Activated T-cell treated with anti-CD3 and anti-CD28 coated beads, Interleukin-2, amount 50 U/mL, for 72 hours (primary cell): ENCODE results near the gene GOLGA6B. TPM values are rescaled to one million over a fixed set of nuclear protein-coding genes. Genes with fewer than 3 reads are reported as not detected.
"Not testable (repeated sequence)": the region's sequence is repeated elsewhere in the genome, so short reads cannot be mapped to it uniquely, and the experiment has no call there.

Source experiments
- ATAC-seq, 2 donors: fragments of 150-1000 bp; cut with Tn5 transposase; replicated peaks in 1 of 2; 2 replicates each; pipeline ENCODE4 v1.10.0; 2021; ENCODE audit warnings: moderate library complexity in 2 of 2, mild to moderate bottlenecking in 1 of 2
- DNase-seq, 2 donors: peaks; one replicate each; pipeline ENCODE4 v3.0.0; 2021 to 2022; ENCODE audit warnings: mixed read lengths in 1 of 2
- H3K27ac Mint-ChIP-seq: one replicate; pipeline ENCODE4 v1.8.0; 2022; ENCODE audit warnings: mild to moderate bottlenecking, moderate library complexity, mixed read lengths
- H3K27me3 Mint-ChIP-seq: one replicate; pipeline ENCODE4 v1.8.0; 2022; ENCODE audit warnings: low read depth, mixed read lengths
- H3K36me3 Mint-ChIP-seq, 2 donors: one replicate each; pipeline ENCODE4 v1.8.0; 2022; ENCODE audit warnings: mixed read lengths in 2 of 2, mild to moderate bottlenecking in 1 of 2; ENCODE audit not compliant: insufficient read depth in 2 of 2
- H3K4me1 Mint-ChIP-seq: one replicate; pipeline ENCODE4 v1.8.0; 2022; ENCODE audit warnings: low read depth, mixed read lengths
- H3K4me3 Mint-ChIP-seq, 2 donors: one replicate each; pipeline ENCODE4 v1.8.0; 2022; ENCODE audit warnings: mild to moderate bottlenecking in 2 of 2, mixed read lengths in 2 of 2, moderate library complexity in 2 of 2
- H3K9me3 Mint-ChIP-seq, 2 donors: one replicate each; pipeline ENCODE4 v1.8.0; 2022; ENCODE audit warnings: mixed read lengths in 2 of 2
- total RNA-seq, 2 donors: library from RNA; stranded (reverse); gene quantifications; one replicate each; pipeline ENCODE4 v1.2.3, GENCODE V29; 2022

Gene GOLGA6B
- total RNA-seq, 2 donors from 2014 or later = 0.51 TPM; not detected in 1

- no peak overlapping the region for H3K4me3 Mint-ChIP-seq
- DNase-seq = no peak
- no peak overlapping the region for H3K27ac Mint-ChIP-seq
- H3K27me3 Mint-ChIP-seq = no peaks in the 10 kb centered on the region
- peaks cover 13% of the 10 kb centered on the region for H3K4me1 Mint-ChIP-seq
- no peaks in the 10 kb centered on the region for H3K36me3 Mint-ChIP-seq
- H3K9me3 Mint-ChIP-seq = no peaks in the 10 kb centered on the region
- no peak for ATAC-seq
Measured at GRCh38 chr15:72680931-72681330, 26.4 kb downstream of the GOLGA6B start.

- Mint-ChIP-seq H3K27ac (no peak overlapping the region), H3K27me3 (no peaks in the 10 kb centered on the region), H3K4me1 (peaks cover 18% of the 10 kb centered on the region), H3K4me3 (no peak overlapping the region), H3K36me3 (no peaks in the 10 kb centered on the region), H3K9me3 (no peaks in the 10 kb centered on the region)
- DNase-seq = no peak
- no peak for ATAC-seq
Measured at GRCh38 chr15:72682772-72683171, 28.3 kb downstream of the GOLGA6B start.

DNA sequence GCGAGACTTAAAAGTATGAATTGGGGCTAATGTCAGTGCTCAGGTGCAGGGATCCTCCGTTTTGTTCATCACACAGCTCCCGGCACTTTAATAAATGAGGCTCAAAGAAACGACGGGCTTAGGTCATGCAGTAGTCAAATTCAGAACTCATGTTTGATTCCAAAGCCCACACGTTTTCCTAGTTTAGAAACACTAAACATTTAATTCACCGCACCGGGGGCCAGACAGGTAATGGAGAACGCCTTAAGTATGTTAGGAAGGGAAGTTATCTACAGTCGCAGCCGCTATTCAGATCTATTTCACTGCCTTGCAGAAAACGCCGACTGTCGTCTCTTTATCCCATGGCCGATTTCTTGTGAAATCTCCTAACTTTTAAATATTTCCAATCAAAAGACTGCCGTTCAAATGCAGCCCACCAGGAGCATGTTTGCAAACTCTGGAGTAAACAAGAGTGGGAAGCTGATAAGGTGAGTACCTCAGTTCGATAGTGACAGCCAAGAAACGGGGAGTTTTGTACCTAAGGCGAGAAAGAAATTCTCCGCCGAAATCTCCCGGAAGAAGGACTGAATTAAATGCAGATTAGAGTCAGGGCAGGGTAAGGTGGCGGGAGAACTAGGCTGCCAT is 30.9 kb downstream of the GOLGA6B start:
- Mint-ChIP-seq H3K4me1 (peaks cover 23% of the 10 kb centered on the region), H3K9me3 (no peaks in the 10 kb centered on the region), H3K4me3 (peak overlapping the region; percentile 97), H3K27me3 (no peaks in the 10 kb centered on the region), H3K27ac (peak overlapping the region; percentile 94), H3K36me3 (no peaks in the 10 kb centered on the region)
- ATAC-seq (no peak), DNase-seq (no peak)

- Mint-ChIP-seq H3K4me3 (peak within 1 kb of the TSS; percentile 97), H3K36me3 (no peaks in the 10 kb centered on the region), H3K9me3 (no peaks in the 10 kb centered on the region), H3K27me3 (no peaks in the 10 kb centered on the region), H3K4me1 (peaks cover 23% of the 10 kb centered on the region), H3K27ac (peak within 1 kb of the TSS; percentile 94)
- DNase-seq = peak; percentile 90 to 91
- ATAC-seq = peak; percentile 99
Measured at GRCh38 chr15:72685925-72686794, 31.7 kb downstream of the GOLGA6B start, which contains the start of the genes BBS4 and HIGD2B. Gene BBS4, plus strand, starts transcription at chr15:72686207. Its CDS starts 21 bp downstream, at chr15:72686228. Gene HIGD2B, minus strand, starts transcription at chr15:72686182. Its CDS starts 9,808 bp downstream, at chr15:72676374.

DNA sequence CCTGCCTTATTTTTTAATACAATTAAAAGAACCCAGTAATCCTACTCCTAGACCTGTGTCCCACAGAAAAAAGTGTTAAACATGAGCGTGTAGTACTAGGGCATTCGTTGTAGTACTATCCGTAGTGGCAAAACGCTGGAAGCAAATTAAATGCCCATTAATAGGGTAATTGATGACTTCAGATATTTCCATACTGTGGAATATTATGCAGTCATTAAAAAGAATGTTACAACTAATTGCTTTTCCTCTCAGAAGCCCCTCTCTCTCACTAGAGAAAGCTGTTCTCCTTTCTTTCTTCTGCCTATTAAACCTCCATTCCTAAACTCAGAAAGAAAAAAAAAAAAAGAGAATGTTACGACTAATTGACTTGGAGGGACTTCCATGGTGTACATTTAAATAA is 34.2 kb downstream of the GOLGA6B start:
- ATAC-seq (no peak), DNase-seq (no peak)
- Mint-ChIP-seq H3K27me3 (no peaks in the 10 kb centered on the region), H3K4me1 (peaks cover 16% of the 10 kb centered on the region), H3K9me3 (no peaks in the 10 kb centered on the region), H3K36me3 (peaks cover 0 to 4% of the 10 kb centered on the region in 2 donors), H3K4me3 (no peak overlapping the region), H3K27ac (no peak overlapping the region)

GRCh38 chr15:72690938-72691337 is 36.4 kb downstream of the GOLGA6B start:
- no peaks in the 10 kb centered on the region for H3K27me3 Mint-ChIP-seq
- peaks cover 0 to 2% of the 10 kb centered on the region in 2 donors for H3K9me3 Mint-ChIP-seq
- peaks cover 0 to 7% of the 10 kb centered on the region in 2 donors for H3K36me3 Mint-ChIP-seq
- no peak overlapping the region for H3K27ac Mint-ChIP-seq
- DNase-seq (no peak), ATAC-seq (no peak)
- no peak overlapping the region for H3K4me3 Mint-ChIP-seq
- peaks cover 10% of the 10 kb centered on the region for H3K4me1 Mint-ChIP-seq

- Mint-ChIP-seq H3K36me3 (peaks cover 0 to 3% of the 10 kb centered on the region in 2 donors), H3K4me3 (no peak overlapping the region), H3K27ac (no peak overlapping the region), H3K9me3 (peaks cover 0 to 2% of the 10 kb centered on the region in 2 donors), H3K27me3 (no peaks in the 10 kb centered on the region), H3K4me1 (peaks cover 9% of the 10 kb centered on the region)
- DNase-seq (no peak), ATAC-seq (no peak)
Measured at GRCh38 chr15:72698938-72699337, 44.4 kb downstream of the GOLGA6B start.

- DNase-seq (no peak), ATAC-seq (no peak)
- no peak overlapping the region for H3K27ac Mint-ChIP-seq
- H3K9me3 Mint-ChIP-seq = peaks cover 0 to 2% of the 10 kb centered on the region in 2 donors
- H3K36me3 Mint-ChIP-seq = peaks cover 0 to 3% of the 10 kb centered on the region in 2 donors
- no peaks in the 10 kb centered on the region for H3K27me3 Mint-ChIP-seq
- no peak overlapping the region for H3K4me3 Mint-ChIP-seq
- H3K4me1 Mint-ChIP-seq = peaks cover 9% of the 10 kb centered on the region
Measured at GRCh38 chr15:72700076-72700475, 45.6 kb downstream of the GOLGA6B start.

GRCh38 chr15:72706266-72706665 is 51.8 kb downstream of the GOLGA6B start:
- no peak for DNase-seq
- ATAC-seq = no peak
- H3K36me3 Mint-ChIP-seq = no peaks in the 10 kb centered on the region
- H3K4me3 Mint-ChIP-seq = no peak overlapping the region
- H3K4me1 Mint-ChIP-seq = peaks cover 5% of the 10 kb centered on the region
- H3K27ac Mint-ChIP-seq = no peak overlapping the region
- H3K9me3 Mint-ChIP-seq = no peaks in the 10 kb centered on the region
- no peaks in the 10 kb centered on the region for H3K27me3 Mint-ChIP-seq

DNA sequence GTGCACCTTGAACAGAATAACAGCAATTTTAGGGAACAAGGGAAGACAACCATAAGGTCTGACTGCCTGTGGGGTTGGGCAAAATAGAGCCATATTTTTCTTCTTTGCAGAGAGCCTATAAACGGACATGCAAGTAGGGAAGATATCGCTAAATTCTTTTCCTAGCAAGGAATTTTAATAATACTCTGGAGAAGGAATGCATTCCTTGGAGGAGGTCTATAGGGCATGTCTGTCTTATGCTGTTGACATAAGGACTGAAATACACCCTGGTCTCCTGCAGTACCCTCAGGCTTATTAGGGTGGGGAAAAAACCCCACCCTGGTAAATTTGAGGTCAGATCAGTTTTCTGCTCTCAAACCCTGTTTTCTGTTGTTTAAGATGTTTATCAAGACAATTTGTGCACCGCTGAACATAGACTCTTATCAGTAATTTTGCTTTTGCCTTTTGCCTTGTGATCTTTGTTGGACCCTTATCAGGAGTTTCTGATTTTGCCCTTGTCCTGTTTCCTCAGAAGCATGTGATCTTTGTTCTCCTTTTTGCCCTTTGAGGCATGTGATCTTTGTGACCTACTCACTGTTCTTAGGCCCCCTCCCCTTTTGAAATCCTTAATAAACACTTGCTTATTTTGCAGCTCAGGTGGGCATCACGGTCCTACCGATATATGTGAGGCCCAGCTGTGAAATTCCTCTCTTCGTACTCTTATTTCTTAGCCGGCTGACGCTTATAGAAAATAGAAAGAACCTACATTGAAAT is 54.2 kb downstream of the GOLGA6B start:
- ATAC-seq, H3K36me3 Mint-ChIP-seq, H3K27ac Mint-ChIP-seq, DNase-seq, H3K27me3 Mint-ChIP-seq, H3K9me3 Mint-ChIP-seq, H3K4me1 Mint-ChIP-seq, H3K4me3 Mint-ChIP-seq: not testable (repeated sequence)
